Measurements from ENCODE around the gene GRM3.

The GRM3 gene

GRCh38 chr7:86706406-86706805 is 62.7 kb downstream of the GRM3 start:
- DNase-seq = no peak

GRCh38 chr7:86708031-86708680 is 64.4 kb downstream of the GRM3 start:
- DNase-seq = no peak

GRCh38 chr7:86720306-86720705 is 76.6 kb downstream of the GRM3 start:
- DNase-seq = no peak

DNA sequence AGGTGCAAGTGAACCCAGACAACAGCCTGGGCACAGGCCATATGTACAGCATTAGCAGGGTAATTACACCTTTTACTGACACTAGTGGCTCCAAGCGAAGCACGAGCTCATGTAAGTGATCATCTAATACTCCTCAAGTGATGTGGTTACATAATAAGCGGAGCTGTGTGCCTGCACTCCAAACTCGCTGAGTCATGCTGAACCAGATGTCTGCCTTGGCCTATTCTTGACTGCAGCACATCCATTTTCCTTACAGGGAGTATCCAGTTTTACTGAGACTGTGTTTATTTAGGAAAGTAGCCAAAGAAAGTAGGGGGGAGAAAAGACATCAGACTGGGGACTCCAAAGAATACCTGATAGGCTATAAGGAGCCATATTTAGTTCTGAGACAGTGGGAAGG is 90.1 kb downstream of the GRM3 start:
- DNase-seq = no peak

DNA sequence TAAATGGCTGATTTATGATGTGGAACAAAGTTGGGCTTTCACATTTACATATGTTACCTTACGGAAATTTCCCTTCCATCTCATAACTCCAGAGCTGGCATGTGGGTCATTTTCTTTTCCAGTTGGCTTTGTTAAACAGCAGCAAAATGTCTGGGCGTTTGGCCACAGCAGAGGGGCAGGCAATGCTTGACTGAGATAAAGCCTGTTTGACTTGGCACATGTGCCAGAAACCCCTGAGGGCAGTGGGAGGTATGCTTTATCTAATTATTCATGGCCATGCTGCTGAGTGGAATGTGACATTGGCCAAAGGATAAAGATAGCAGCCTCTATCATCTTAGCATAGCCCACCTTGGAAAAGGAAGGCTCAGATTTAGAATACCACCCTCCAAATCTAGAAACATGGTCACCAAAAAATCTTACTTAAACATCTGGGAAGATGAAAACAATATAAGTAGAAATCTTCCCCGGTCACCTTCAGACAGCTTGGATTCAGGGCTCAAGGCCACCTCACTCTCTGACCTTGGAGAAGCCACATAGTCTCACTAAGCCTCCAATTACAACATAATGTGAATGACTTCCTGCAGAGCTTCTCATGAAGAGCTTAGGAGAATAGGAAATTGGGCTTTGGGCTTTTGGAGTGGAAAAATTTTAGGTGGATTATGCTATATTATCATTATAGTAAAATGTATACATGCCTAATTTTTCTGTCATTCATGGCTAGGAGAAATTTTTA is 101.5 kb downstream of the GRM3 start:
- no peak for DNase-seq

DNA sequence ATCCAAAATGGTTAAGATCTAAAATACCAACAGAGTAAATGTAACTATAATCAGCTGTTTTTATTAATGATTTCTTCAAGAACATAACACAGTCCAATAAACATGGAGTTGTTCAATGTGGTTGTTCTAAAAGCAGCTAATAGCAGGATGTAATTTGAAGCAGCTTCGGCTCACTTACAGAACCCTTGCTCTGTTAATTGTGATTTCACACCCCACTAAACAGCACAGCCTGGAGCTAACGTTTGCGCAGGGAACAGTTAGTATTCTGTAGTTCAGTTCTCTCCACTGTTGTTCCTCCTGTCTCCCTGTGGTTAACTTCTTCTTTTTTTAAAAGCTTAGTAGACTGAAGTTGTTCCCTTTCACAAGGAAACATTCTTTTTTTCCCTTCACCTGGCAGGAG is 104.0 kb downstream of the GRM3 start:
- no peak for DNase-seq

DNA sequence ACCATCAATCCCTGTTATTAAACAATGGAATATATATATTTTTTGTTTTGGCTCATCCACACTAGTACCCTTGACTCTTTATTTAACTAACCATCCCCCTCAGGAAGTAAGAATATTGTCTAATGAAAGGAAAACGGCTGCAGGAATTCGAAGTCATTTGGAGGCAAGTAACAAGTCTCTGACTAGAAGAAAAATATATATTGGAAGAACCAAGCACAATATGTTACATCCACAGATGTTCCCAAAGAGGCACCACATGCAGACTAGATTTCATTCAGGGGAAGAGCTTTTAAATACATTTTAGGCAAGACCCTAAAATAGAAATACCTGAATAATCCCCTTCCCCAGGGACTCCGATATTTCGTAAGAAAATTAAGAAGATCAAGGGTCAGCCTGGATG is 104.5 kb downstream of the GRM3 start:
- DNase-seq = no peak

DNA sequence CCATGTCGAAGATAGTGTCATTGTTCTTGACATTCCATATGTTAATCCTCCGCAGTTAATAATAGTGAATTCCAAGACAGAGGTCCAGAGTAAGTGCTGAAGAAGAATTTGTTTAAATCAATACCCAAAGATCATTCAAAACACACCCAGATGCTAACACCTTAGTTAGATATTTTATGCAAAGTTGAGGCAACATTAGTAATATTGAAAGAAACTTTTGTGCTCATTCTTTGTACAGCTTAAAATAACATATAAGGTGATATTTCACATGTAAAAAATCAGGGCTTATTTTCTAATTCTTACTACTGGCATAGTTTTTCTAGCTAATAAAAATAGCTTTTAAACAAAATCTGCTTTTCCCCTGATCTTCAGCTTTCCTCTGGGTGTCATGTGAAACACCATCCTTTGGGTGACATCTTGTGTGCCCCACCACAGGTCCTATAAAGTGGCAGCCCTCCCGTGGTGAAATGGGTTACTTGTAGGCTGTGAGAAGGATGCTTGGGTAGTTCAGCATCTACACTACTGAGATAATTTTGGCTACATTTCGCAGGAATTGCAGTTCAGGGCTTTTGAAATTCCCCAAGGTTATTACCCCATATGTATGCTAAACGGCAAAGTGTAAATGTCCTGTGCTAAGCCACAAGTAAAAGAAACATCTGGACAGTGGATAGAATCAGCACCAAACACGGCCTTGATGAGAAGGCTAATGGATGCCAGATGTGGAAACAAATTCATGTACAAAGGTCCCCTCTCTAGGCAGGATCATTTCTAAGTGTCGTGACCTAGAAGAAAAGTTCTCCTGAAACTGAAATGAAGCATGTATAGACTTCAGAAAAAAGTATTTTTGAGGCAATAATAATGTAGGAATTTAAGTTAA is 105.4 kb downstream of the GRM3 start:
- no peak for DNase-seq

DNA sequence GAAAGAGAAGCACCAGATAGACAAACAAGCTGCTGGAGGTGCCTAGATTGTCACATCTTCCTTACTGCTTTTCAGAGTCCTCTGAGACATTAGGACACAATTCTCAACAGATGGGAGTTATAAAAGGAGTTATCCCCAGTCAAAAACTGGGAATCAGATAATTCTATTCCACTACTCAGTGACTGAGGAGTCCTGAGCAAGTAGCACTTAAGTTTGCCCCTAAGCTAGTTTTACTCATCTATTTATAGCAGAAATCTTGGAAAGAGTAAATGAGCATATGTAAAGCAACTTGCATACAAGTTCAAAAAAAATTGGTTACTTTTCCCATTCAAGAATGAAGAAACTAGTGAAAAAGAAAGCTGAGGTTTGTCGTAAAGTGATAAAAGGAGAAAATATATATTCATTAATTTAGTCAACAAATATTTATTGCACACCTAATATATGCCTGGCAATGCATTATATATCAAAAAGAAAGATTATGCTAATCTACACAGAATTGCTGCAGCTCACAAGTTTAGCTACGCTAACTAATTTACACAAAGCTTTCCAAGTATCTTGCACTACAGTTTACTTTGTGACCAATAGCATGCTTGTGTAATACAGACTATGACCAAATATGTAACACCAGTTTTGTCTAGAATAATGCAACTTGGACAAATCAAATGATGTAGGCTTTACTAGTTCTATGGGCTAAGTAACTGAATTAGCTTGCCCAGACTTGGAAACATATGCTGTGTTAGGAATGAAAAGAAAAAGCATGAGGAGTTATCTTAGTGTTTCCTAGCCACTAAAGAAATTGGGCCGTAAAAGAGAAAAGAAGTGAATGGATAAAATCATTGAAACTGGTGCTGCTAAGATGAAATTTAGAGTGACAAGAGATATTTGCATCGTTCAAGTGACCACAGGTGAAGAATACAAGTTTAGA is 106.3 kb downstream of the GRM3 start:
- DNase-seq = no peak

DNA sequence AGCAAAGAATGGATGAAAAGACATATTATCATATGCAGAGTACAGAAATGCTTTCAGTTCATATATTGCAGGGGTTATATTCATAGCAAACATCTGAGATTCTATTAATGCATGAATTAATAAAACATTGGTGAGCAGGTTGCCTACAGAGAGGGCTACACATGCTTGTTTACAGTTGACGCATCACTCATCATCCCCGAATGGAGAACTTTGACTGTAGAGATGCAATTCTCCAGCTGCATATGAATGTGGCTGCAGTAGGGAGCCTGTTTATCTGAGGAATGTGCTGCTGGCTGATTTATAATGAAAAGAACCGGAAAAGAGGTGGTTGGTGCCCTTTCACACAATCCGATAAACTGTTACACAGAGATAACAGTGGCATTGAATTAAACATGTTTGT is 116.5 kb downstream of the GRM3 start:
- DNase-seq = no peak

GRCh38 chr7:86762129-86762528 is 118.4 kb downstream of the GRM3 start:
- DNase-seq = no peak

DNA sequence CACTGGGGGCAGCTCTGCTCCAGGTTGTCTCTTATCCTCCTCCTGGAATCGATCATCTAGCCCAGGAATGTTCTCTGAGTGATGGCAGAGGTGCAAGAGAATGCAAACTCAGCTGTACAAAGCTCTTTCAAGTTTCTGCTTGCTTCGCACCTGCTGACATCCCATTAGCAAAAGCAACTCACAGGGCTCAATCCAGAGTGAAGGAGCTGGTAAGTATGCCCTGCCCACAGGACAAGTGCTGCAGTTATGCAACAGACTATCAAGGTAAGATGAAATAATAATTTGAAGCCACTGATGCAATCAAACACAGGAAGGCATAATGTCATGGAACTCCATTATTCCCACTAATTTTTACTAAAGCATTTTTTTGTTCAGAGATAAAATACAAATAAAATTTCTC is 122.2 kb downstream of the GRM3 start:
- DNase-seq = no peak

GRCh38 chr7:86768394-86768793 is 124.7 kb downstream of the GRM3 start:
- no peak for DNase-seq

- DNase-seq = no peak
These were observed 125.5 kb downstream of the GRM3 start for GRCh38 chr7:86768967-86769760.

DNA sequence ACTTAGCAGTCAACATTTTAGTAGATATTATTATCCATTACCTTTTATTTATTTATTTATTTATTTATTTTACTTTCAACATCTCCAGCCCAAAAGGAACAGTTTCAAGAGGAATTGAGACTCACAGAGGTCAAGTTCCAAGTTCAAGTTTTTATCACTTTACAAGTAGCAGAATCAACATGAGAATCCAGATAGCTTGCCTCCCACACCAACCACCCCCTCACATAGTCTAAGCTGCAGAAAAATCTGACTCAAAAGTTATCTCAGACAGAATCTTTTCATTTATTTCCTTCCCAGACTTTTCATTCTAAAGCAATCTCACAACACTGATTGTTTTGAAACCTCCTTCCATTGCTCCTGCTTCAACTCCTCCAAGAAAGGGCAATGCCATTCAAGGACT is 129.6 kb downstream of the GRM3 start:
- no peak for DNase-seq

DNA sequence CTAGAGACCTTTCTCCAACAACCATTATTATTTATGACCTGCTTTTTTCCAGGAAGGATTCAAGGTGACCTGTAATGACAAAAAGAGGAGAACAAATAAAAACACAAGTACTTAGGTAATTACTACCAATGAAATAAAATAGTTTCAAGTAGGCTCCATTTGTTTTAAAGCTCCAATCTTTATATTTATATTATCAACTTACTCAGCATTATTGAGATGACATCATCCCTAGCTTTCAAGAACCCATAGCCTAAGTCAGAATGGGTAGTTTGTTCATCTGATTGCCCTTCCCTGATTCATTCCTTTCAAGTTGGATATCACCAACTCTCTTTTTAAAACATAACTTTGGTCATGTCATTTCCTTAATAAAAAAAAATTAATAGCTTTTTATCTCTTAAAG is 131.5 kb downstream of the GRM3 start:
- DNase-seq = no peak

DNA sequence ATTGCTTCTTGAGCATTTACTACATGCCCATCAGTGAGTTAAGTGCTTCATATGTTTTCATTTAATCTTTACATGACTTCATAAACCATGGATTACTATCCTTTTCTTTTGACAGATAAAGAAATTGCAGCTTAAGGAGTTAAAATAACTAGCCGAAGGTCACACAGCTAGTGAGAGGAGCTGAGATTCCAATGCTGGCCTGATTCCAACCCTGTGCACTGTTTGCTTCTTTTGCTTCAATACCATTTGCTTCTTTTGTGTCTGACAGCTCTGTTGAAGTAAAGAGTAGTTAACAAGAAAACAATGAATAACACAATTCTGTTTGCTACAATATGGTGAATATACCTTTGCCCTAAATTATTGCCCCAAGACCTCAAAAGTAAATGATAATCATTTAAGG is 132.4 kb downstream of the GRM3 start:
- no peak for DNase-seq

GRCh38 chr7:86778271-86778670 is 134.6 kb downstream of the GRM3 start:
- DNase-seq = no peak

DNA sequence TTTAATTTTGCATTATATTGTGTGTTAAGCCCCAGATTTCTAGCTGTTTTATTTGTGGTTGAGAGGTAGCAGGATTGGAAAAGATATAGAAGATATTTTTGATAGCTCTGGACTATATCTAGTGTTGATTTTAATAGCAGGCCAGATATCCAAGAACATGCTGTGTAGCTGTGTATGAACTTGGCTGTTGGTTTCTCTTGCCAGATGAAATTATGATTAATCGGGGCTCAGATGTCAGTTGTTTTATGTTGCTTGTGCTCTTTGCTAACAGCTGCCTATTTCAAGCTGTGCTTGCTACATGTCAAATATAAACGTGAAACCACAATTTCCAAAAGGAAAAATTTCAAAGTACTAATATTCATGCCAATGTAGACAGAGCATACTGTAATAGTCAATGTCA is 141.1 kb downstream of the GRM3 start:
- no peak for DNase-seq

GRCh38 chr7:86785641-86786040 is 141.9 kb downstream of the GRM3 start:
- no peak for DNase-seq

DNA sequence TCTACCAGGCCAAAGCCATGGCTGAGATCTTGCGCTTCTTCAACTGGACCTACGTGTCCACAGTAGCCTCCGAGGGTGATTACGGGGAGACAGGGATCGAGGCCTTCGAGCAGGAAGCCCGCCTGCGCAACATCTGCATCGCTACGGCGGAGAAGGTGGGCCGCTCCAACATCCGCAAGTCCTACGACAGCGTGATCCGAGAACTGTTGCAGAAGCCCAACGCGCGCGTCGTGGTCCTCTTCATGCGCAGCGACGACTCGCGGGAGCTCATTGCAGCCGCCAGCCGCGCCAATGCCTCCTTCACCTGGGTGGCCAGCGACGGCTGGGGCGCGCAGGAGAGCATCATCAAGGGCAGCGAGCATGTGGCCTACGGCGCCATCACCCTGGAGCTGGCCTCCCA is 142.7 kb downstream of the GRM3 start:
- no peak for DNase-seq

DNA sequence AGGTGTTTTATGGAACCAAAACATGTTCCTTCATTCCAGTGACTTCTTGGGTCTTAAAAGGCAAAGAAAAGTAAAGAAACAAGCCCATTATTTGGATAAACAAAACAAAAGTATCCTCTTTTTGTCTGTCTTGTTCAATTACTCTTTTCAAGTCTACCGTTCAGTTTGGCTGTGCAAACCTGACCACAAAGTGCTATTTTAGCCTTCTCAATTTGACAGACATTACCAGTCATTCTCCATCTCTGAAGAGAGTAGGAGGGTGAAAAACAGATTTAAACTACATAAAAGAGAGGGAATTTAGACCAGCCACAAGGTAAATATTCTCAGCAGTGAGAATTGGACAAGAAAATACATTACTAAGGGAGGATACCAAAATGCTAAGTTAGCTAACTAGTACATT is 145.2 kb downstream of the GRM3 start:
- DNase-seq = no peak
